ENCODE measurements around the gene CAPZA2. TPM values are rescaled to one million over a fixed set of nuclear protein-coding genes. Genes with fewer than 3 reads are reported as not detected.
A peak's percentile ranks its signal among the peaks of the same experiment; 100 is the strongest.

The CAPZA2 gene
- polyA plus RNA-seq, 3 donors, result 67.0 to 807 (median 672) TPM

DNA sequence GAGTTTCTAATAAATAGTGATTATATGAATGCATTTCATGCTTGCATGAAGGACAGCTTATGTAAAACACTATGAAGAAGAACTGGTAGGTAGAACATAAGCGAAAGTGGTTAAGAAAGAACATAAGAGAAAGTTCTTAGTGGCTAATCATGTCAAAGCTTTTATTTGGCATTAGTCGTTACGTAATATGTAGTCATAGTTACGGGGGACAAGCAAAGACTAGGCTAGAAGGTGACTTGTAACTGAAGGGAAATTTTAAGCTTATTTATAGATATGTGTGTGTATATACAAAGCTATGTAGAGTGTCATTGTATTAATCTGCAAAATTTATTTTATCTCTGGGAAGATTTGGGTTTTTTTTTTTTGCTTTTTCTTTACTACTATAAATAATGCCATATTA is 36.9 kb downstream of the CAPZA2 start:
- Histone ChIP-seq H3K9ac (ENCODE audit: insufficient read depth, low read length, poor library complexity, severe bottlenecking) (no peak overlapping the region), H3K4me3 (replicated peaks in 1 of 3; ENCODE audit: low read depth in 2 of 3, low read length in 3 of 3) (no peak overlapping the region), H3K36me3 (replicated peaks in 1 of 2; ENCODE audit: control insufficient read depth in 1 of 2, insufficient read depth in 2 of 2, low read length in 2 of 2) (peaks cover 42 to 94% of the 10 kb centered on the region in 2 donors), H3K4me1 (ENCODE audit: control insufficient read depth in 1 of 2, insufficient read depth in 2 of 2, low read length in 2 of 2) (peaks cover 4 to 12% of the 10 kb centered on the region in 2 donors), H3K9me3 (replicated peaks in 1 of 2; ENCODE audit: control insufficient read depth in 1 of 2, insufficient read depth in 1 of 2, low read length in 2 of 2) (no peaks in the 10 kb centered on the region), H3K27me3 (ENCODE audit: control insufficient read depth in 2 of 2, insufficient read depth in 2 of 2, low read length in 2 of 2) (no peaks in the 10 kb centered on the region), H4K20me1 (ENCODE audit: insufficient read depth, low read length) (peaks cover 94% of the 10 kb centered on the region), H2AFZ (ENCODE audit: insufficient read depth, low read depth, low read length, poor library complexity, severe bottlenecking) (no peak overlapping the region), H3K79me2 (ENCODE audit: insufficient read depth, low read length) (peaks cover 79% of the 10 kb centered on the region), H3K4me2 (replicated peaks; ENCODE audit: extremely low read depth, low read length, poor library complexity, severe bottlenecking) (no peak overlapping the region), H3K27ac (ENCODE audit: low read depth in 1 of 2, low read length in 2 of 2) (no peak overlapping the region)
- intact Hi-C loops (cut with micrococcal nuclease), result no loop called here
- DNase-seq, result peak; percentile 11 to 37 (median 20)
- Mint-ChIP-seq H3K9me3 (peaks cover 0 to 3% (median 0%) of the 10 kb centered on the region in 7 donors), H3K36me3 (peaks cover 52 to 70% of the 10 kb centered on the region in 2 donors), H3K4me3 (no peak overlapping the region), H3K4me1 (peaks cover 17% of the 10 kb centered on the region), H3K27ac (peak overlapping the region in 2 of 7 donors; percentile 19 to 31), H3K27me3 (ENCODE audit: low read depth in 3 of 3) (peaks cover 0 to 1% (median 0%) of the 10 kb centered on the region in 3 donors)
- TF ChIP-seq, protein P1, sequence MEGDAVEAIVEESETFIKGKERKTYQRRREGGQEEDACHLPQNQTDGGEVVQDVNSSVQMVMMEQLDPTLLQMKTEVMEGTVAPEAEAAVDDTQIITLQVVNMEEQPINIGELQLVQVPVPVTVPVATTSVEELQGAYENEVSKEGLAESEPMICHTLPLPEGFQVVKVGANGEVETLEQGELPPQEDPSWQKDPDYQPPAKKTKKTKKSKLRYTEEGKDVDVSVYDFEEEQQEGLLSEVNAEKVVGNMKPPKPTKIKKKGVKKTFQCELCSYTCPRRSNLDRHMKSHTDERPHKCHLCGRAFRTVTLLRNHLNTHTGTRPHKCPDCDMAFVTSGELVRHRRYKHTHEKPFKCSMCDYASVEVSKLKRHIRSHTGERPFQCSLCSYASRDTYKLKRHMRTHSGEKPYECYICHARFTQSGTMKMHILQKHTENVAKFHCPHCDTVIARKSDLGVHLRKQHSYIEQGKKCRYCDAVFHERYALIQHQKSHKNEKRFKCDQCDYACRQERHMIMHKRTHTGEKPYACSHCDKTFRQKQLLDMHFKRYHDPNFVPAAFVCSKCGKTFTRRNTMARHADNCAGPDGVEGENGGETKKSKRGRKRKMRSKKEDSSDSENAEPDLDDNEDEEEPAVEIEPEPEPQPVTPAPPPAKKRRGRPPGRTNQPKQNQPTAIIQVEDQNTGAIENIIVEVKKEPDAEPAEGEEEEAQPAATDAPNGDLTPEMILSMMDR (IDR thresholded peaks at IDR 0.05), result no peak
- WGBS (ENCODE audit: insufficient coverage), result 82% methylated on average over 3 of the region's 4 CpGs

DNA sequence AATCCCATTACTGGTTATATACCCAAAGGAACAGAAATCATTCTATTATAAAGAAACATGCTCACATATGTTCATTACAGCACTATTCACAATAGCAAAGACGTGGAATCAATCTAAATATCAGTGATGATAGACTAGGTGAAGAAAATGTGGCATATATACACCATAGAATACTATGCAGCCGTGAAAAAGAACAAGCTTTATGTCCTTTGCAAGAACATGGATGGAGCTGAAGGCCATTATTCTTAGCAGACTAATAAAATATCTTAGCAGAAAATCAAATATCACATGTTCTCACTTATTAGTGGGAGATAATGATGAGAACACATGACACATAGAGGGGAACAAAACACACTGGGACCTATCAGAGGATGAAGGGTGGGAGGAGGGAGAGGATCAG is 38.8 kb downstream of the CAPZA2 start:
- peaks cover 95% of the 10 kb centered on the region for H4K20me1 ChIP-seq (ENCODE audit: insufficient read depth, low read length)
- intact Hi-C loops (cut with micrococcal nuclease), result no loop called here
- TF ChIP-seq, protein P1 (IDR thresholded peaks at IDR 0.05), result no peak
- peaks cover 55 to 95% of the 10 kb centered on the region in 2 donors for H3K36me3 ChIP-seq (replicated peaks in 1 of 2; ENCODE audit: control insufficient read depth in 1 of 2, insufficient read depth in 2 of 2, low read length in 2 of 2)
- no peak overlapping the region for H3K4me3 ChIP-seq (replicated peaks in 1 of 3; ENCODE audit: low read depth in 2 of 3, low read length in 3 of 3)
- Mint-ChIP-seq H3K9me3 (peaks cover 0 to 3% (median 0%) of the 10 kb centered on the region in 7 donors), H3K27ac (peak overlapping the region in 1 of 7 donors; percentile 57), H3K27me3 (ENCODE audit: low read depth in 3 of 3) (peaks cover 0 to 1% (median 0%) of the 10 kb centered on the region in 3 donors), H3K36me3 (peaks cover 51 to 80% of the 10 kb centered on the region in 2 donors), H3K4me3 (no peak overlapping the region), H3K4me1 (peaks cover 17% of the 10 kb centered on the region)
- H3K9me3 ChIP-seq (replicated peaks in 1 of 2; ENCODE audit: control insufficient read depth in 1 of 2, insufficient read depth in 1 of 2, low read length in 2 of 2), result no peaks in the 10 kb centered on the region
- no peak overlapping the region for H2AFZ ChIP-seq (ENCODE audit: insufficient read depth, low read depth, low read length, poor library complexity, severe bottlenecking)
- no peak overlapping the region for H3K9ac ChIP-seq (ENCODE audit: insufficient read depth, low read length, poor library complexity, severe bottlenecking)
- no peaks in the 10 kb centered on the region for H3K27me3 ChIP-seq (ENCODE audit: control insufficient read depth in 2 of 2, insufficient read depth in 2 of 2, low read length in 2 of 2)
- H3K79me2 ChIP-seq (ENCODE audit: insufficient read depth, low read length), result peaks cover 78% of the 10 kb centered on the region
- no CpG with 5 or more reads among the region's 2 CpGs for WGBS (ENCODE audit: insufficient coverage)
- peaks cover 4 to 12% of the 10 kb centered on the region in 2 donors for H3K4me1 ChIP-seq (ENCODE audit: control insufficient read depth in 1 of 2, insufficient read depth in 2 of 2, low read length in 2 of 2)
- H3K27ac ChIP-seq (ENCODE audit: low read depth in 1 of 2, low read length in 2 of 2), result no peak overlapping the region
- DNase-seq, result no peak
- no peak overlapping the region for H3K4me2 ChIP-seq (replicated peaks; ENCODE audit: extremely low read depth, low read length, poor library complexity, severe bottlenecking)
